Endothelial cell (in vitro differentiated cells): ENCODE results near the gene BPIFB4. TPM values are rescaled to one million over a fixed set of nuclear protein-coding genes. Genes with fewer than 3 reads are reported as not detected.

Source experiments
- DNase-seq: peaks from one replicate; pipeline ENCODE4 v3.0.0; 2021; ENCODE audit warnings: low spot score
- H3K27ac Mint-ChIP-seq: one replicate; pipeline ENCODE4 v1.8.0; 2021; ENCODE audit warnings: mixed read lengths, inconsistent platforms; ENCODE audit not compliant: unreplicated experiment
- H3K27me3 Mint-ChIP-seq: one replicate; pipeline ENCODE4 v1.8.0; 2021; ENCODE audit warnings: mild to moderate bottlenecking, moderate library complexity, mixed read lengths, inconsistent platforms; ENCODE audit not compliant: unreplicated experiment
- H3K36me3 Mint-ChIP-seq: one replicate; pipeline ENCODE4 v1.8.0; 2021; ENCODE audit warnings: mild to moderate bottlenecking, low read depth, mixed read lengths, inconsistent platforms; ENCODE audit not compliant: unreplicated experiment
- H3K4me1 Mint-ChIP-seq: one replicate; pipeline ENCODE4 v1.8.0; 2021; ENCODE audit warnings: mild to moderate bottlenecking, mixed read lengths, inconsistent platforms; ENCODE audit not compliant: unreplicated experiment
- H3K4me3 Mint-ChIP-seq: one replicate; pipeline ENCODE4 v1.8.0; 2021; ENCODE audit warnings: mild to moderate bottlenecking, mixed read lengths, inconsistent platforms; ENCODE audit not compliant: unreplicated experiment
- H3K9me3 Mint-ChIP-seq: one replicate; pipeline ENCODE4 v1.8.0; 2021; ENCODE audit warnings: mixed read lengths, inconsistent platforms; ENCODE audit not compliant: unreplicated experiment
- CTCF ChIP-seq: fragments of 200-600 bp; sonication (generic); IDR thresholded peaks from one replicate; pipeline ENCODE4 v1.5.0; 2021; ENCODE audit warnings: antibody characterized with exemption; ENCODE audit not compliant: unreplicated experiment
- total RNA-seq: library from RNA; stranded (reverse); fragmentation: NEBNext Ultra II Directional; extraction: Animal tissue kit (Norgen Biotek cat#: 25700); gene quantifications from one replicate; pipeline ENCODE4 v1.2.1, GENCODE V29; 2021; ENCODE audit not compliant: unreplicated experiment

The BPIFB4 gene
- total RNA-seq, 1 donor from 2014 or later: 2.1 TPM

GRCh38 chr20:33131949-33132473 lies 52.6 kb downstream of the BPIFB4 start:
- no peak overlapping the region for H3K27ac Mint-ChIP-seq
- no peak for DNase-seq
- no peak overlapping the region for H3K4me3 Mint-ChIP-seq
- no peak for TF ChIP-seq CTCF
- peaks cover 10% of the 10 kb centered on the region for H3K27me3 Mint-ChIP-seq
- no peaks in the 10 kb centered on the region for H3K36me3 Mint-ChIP-seq
- H3K9me3 Mint-ChIP-seq: no peaks in the 10 kb centered on the region
- H3K4me1 Mint-ChIP-seq: no peaks in the 10 kb centered on the region

GRCh38 chr20:33132513-33133372 lies 53.3 kb downstream of the BPIFB4 start:
- peaks cover 10% of the 10 kb centered on the region for H3K27me3 Mint-ChIP-seq
- H3K27ac Mint-ChIP-seq: no peak overlapping the region
- no peaks in the 10 kb centered on the region for H3K9me3 Mint-ChIP-seq
- TF ChIP-seq CTCF: no peak
- DNase-seq: no peak
- H3K4me1 Mint-ChIP-seq: no peaks in the 10 kb centered on the region
- H3K4me3 Mint-ChIP-seq: no peak overlapping the region
- H3K36me3 Mint-ChIP-seq: no peaks in the 10 kb centered on the region

DNA sequence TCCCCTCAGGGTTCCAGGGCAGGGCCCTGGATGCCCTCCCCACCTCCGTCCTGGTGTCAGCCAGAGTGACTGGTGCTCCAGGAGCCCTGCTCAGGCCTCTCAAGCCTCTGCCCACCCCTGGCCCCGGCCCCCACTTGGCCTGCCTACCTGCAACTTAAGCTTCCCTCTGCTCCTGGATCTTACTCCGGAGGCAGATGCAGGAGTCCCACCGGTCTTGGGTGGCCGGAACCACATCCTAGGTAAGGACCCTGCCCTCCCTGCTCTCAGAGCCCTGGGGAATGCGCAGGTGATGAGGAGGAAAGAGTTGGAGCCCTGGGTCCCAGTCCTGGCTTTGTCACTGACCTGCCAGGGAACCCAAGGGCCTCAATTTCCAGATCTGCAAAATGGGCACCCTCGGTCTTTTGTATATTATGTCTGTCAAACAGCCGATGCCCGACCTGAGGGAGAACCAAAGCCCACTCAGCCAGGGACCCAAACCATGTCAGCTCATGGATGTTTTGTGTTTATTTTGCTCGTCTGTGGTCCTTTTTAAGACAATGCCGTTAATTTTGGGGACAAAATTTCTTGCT lies 54.0 kb downstream of the BPIFB4 start:
- no peak for TF ChIP-seq CTCF
- no peak for DNase-seq
- Mint-ChIP-seq H3K27me3 (peaks cover 10% of the 10 kb centered on the region), H3K36me3 (no peaks in the 10 kb centered on the region), H3K4me1 (no peaks in the 10 kb centered on the region), H3K27ac (no peak overlapping the region), H3K9me3 (no peaks in the 10 kb centered on the region), H3K4me3 (no peak overlapping the region)

- no peak for DNase-seq
- Mint-ChIP-seq H3K4me3 (no peak overlapping the region), H3K4me1 (no peaks in the 10 kb centered on the region), H3K27ac (no peak overlapping the region), H3K27me3 (peaks cover 2% of the 10 kb centered on the region), H3K9me3 (no peaks in the 10 kb centered on the region), H3K36me3 (no peaks in the 10 kb centered on the region)
- no peak for TF ChIP-seq CTCF
Measured at GRCh38 chr20:33137195-33137594, 57.8 kb downstream of the BPIFB4 start.

DNA sequence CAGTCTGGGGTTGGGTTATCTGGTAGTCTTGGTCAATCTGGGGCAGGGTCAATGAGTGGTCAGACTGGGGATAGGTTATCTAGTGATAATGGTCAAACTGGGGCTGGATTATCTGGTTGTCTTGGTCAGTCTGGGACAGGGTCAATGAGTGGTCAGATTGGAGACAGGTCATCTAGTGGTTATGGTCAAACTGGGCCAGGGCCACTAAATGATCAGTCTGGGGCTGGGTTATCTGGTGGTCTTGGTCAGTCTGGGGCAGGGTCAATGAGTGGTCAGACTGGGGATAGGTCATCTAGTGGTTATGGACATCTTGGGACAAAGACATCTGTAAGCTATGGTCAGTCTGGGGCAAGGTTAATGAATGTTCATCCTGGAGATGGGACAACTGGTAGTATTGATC lies 60.0 kb downstream of the BPIFB4 start:
- no peaks in the 10 kb centered on the region for H3K9me3 Mint-ChIP-seq
- no peak for TF ChIP-seq CTCF
- DNase-seq: no peak
- H3K36me3 Mint-ChIP-seq: no peaks in the 10 kb centered on the region
- H3K27me3 Mint-ChIP-seq: peaks cover 2% of the 10 kb centered on the region
- H3K4me1 Mint-ChIP-seq: no peaks in the 10 kb centered on the region
- H3K4me3 Mint-ChIP-seq: no peak overlapping the region
- H3K27ac Mint-ChIP-seq: no peak overlapping the region
